SK-N-SH (cell line): ENCODE measurements around the gene CDH4. TPM values are rescaled to one million over a fixed set of nuclear protein-coding genes. Genes with fewer than 3 reads are reported as not detected.

Source experiments
- CTCF ChIA-PET: fragments of 300-600, 350-600 bp; formaldehyde crosslinking; extraction: SDS; loops from one replicate; lab custom pipeline; 2021; lab: Yijun Ruan, JAX
- POLR2A ChIA-PET: fragments of 350-600 bp; sonication (Branson Sonifier 250); formaldehyde crosslinking; extraction: SDS; loops from one replicate; lab custom pipeline; 2020; ENCODE audit warnings: antibody characterized with exemption, inconsistent platforms; lab: Yijun Ruan, JAX
- DNase-seq: peaks from one replicate; pipeline ENCODE4 v3.0.0; 2012
- H2AFZ ChIP-seq: fragments of 200-600 bp; sonication (generic); 2 replicates; pipeline ENCODE4 v1.8.1; 2016; ENCODE audit warnings: antibody characterized with exemption, mild to moderate bottlenecking, low read depth
- H3F3A ChIP-seq: fragments of 200-600 bp; sonication (generic); replicated peaks from 2 replicates; pipeline ENCODE3; 2016; ENCODE audit warnings: antibody characterized with exemption, mild to moderate bottlenecking; ENCODE audit not compliant: insufficient read depth
- H3K27ac ChIP-seq, 2 experiments: fragments of 200-500 bp in 1 of 2; fragments of 200-600 bp in 1 of 2; sonication (Bioruptor generic) in 1 of 2; sonication (generic), shearing (Covaris generic) in 1 of 2; 2 replicates each; pipeline versions ENCODE4 v1.5.1 to v1.6.1; 2014 to 2016; ENCODE audit warnings: low read depth in 2 of 2, inconsistent platforms in 1 of 2, low read length in 1 of 2, mild to moderate bottlenecking in 1 of 2, mixed read lengths in 1 of 2
- H3K27me3 ChIP-seq: fragments of 200-600 bp; sonication (generic), shearing (Covaris generic); 2 replicates; pipeline ENCODE4 v1.6.1; 2016; ENCODE audit warnings: mixed run types; ENCODE audit not compliant: insufficient read depth
- H3K36me3 ChIP-seq, 2 experiments: fragments of 200-500 bp in 1 of 2; fragments of 200-600 bp in 1 of 2; sonication (Bioruptor generic) in 1 of 2; sonication (generic) in 1 of 2; replicated peaks in 1 of 2; 2 replicates each; pipeline versions ENCODE3 to v1.5.1; 2014 to 2016; ENCODE audit warnings: low read length in 1 of 2, mild to moderate bottlenecking in 1 of 2; ENCODE audit not compliant: insufficient read depth in 2 of 2, control insufficient read depth in 1 of 2
- H3K4me1 ChIP-seq, 2 experiments: fragments of 200-500 bp in 1 of 2; fragments of 200-600 bp in 1 of 2; sonication (Bioruptor generic) in 1 of 2; sonication (generic), shearing (Covaris generic) in 1 of 2; 2 replicates each; pipeline versions ENCODE4 v1.5.1 to v1.6.1; 2014 to 2016; ENCODE audit warnings: low read depth in 1 of 2, low read length in 1 of 2, mixed run types in 1 of 2; ENCODE audit not compliant: insufficient read depth in 2 of 2, control insufficient read depth in 1 of 2
- H3K4me2 ChIP-seq: fragments of 200-600 bp; sonication (generic), shearing (Covaris generic); 2 replicates; pipeline ENCODE4 v1.6.1; 2017; ENCODE audit warnings: mixed run types
- H3K4me3 ChIP-seq, 2 experiments: fragments of 200-500 bp in 1 of 2; fragments of 200-600 bp in 1 of 2; sonication (Bioruptor generic) in 1 of 2; sonication (generic), shearing (Covaris generic) in 1 of 2; 2 replicates each; pipeline versions ENCODE4 v1.5.1 to v1.8.1; 2014 to 2016; ENCODE audit warnings: low read depth in 2 of 2, inconsistent platforms in 1 of 2, low read length in 1 of 2, mild to moderate bottlenecking in 1 of 2, mixed read lengths in 1 of 2, moderate library complexity in 1 of 2
- H3K79me2 ChIP-seq: fragments of 200-600 bp; sonication (generic); 2 replicates; pipeline ENCODE4 v1.8.1; 2017; ENCODE audit warnings: mild to moderate bottlenecking; ENCODE audit not compliant: insufficient read depth
- H3K9ac ChIP-seq: fragments of 200-600 bp; sonication (generic); 2 replicates; pipeline ENCODE4 v1.6.1; 2017; ENCODE audit warnings: mixed run types
- H3K9me2 ChIP-seq: fragments of 200-600 bp; sonication (generic); 2 replicates; pipeline ENCODE4 v1.6.1; 2017; ENCODE audit warnings: mixed run types
- H3K9me3 ChIP-seq: fragments of 200-600 bp; sonication (generic); 2 replicates; pipeline ENCODE4 v1.6.1; 2017; ENCODE audit warnings: mixed run types, mild to moderate bottlenecking, moderate library complexity
- H4K20me1 ChIP-seq: fragments of 200-600 bp; sonication (generic); 2 replicates; pipeline ENCODE4 v1.6.1; 2017; ENCODE audit warnings: mild to moderate bottlenecking, mixed run types; ENCODE audit not compliant: insufficient read depth
- ELF1 ChIP-seq: IDR thresholded peaks from 2 replicates; pipeline ENCODE4 v1.4.0; 2012
- GABPA ChIP-seq: IDR thresholded peaks from 2 replicates; pipeline ENCODE4 v1.4.0; 2012; ENCODE audit warnings: low read depth, mild to moderate bottlenecking
- GATA2 ChIP-seq: sonication (generic); formaldehyde crosslinking; IDR thresholded peaks from 2 replicates; pipeline ENCODE4 v1.5.0; 2020; ENCODE audit warnings: mild to moderate bottlenecking, missing genetic modification reagents
- MEF2A ChIP-seq: IDR thresholded peaks from 2 replicates; pipeline ENCODE4 v1.4.0; 2012; ENCODE audit warnings: low read depth, borderline replicate concordance
- MXI1 ChIP-seq: IDR thresholded peaks from 2 replicates; pipeline ENCODE4 v1.6.1; 2012; ENCODE audit warnings: mild to moderate bottlenecking, low read depth, low read length, improper control_type of control experiment
- RFX5 ChIP-seq: IDR thresholded peaks from 2 replicates; pipeline ENCODE4 v1.6.1; 2012; ENCODE audit warnings: mild to moderate bottlenecking, improper control_type of control experiment, low read length
- SIN3A ChIP-seq: IDR thresholded peaks from 2 replicates; pipeline ENCODE4 v1.6.1; 2012; ENCODE audit warnings: low read depth, mild to moderate bottlenecking, low read length, moderate library complexity, borderline replicate concordance
- TAF1 ChIP-seq: IDR thresholded peaks from 2 replicates; pipeline ENCODE4 v1.6.1; 2012; ENCODE audit warnings: low read depth, mild to moderate bottlenecking, low read length, moderate library complexity, borderline replicate concordance
- TCF12 ChIP-seq: IDR thresholded peaks from 2 replicates; pipeline ENCODE4 v1.4.0; 2012
- TEAD4 ChIP-seq: IDR thresholded peaks from 2 replicates; pipeline ENCODE4 v1.4.0; 2012; ENCODE audit warnings: mild to moderate bottlenecking, borderline replicate concordance; ENCODE audit not compliant: insufficient read depth
- WGBS: methylation state at CpG from one replicate; pipeline ENCODE4 v1.1.6; 2017; ENCODE audit warnings: low lambda C conversion rate; 5-methylcytosine and 5-hydroxymethylcytosine counted together
- polyA plus RNA-seq, 3 experiments: library from polyadenylated mRNA; depleted of rRNA; stranded (reverse); fragments of >200 nt; gene quantifications; 2 replicates each; pipeline ENCODE4 v1.2.3, GENCODE V29; 2012
- TF ChIP-seq, protein P1 (sequence below): fragments of 150-350 bp; IDR thresholded peaks from 2 replicates; pipeline ENCODE4 v1.6.1; 2017; ENCODE audit warnings: antibody characterized with exemption, low read length, low read depth, borderline replicate concordance
- TF ChIP-seq, protein P2 (sequence below): IDR thresholded peaks from 2 replicates; pipeline ENCODE4; 2012

The CDH4 gene
- polyA plus RNA-seq, 1 of the 3 experiments (the other 2 are of a cell fraction), result not detected

DNA sequence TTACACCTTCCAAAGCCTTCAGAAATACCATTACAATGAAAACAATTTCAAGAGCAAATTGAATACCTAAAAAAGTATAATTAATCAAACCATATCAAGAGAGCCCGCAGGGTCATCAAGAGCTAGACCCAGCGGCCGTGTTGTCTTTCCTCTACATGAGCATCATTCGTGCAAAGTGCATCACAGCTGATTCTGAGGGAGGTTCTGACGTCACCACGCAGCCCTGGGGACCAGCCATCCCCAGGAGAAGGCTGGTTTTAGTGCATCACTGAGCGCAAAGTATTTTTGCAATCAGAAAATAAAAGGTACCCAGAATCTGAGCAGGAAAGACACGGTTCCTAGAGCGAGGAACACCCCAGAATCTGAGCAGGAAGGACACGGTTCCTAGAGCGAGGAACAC, 371.4 kb downstream of the CDH4 start:
- TF ChIP-seq MXI1 (no peak), ELF1 (no peak), RFX5 (no peak), TAF1 (no peak), GABPA (no peak), SIN3A (no peak)
- TF ChIP-seq, protein P1, sequence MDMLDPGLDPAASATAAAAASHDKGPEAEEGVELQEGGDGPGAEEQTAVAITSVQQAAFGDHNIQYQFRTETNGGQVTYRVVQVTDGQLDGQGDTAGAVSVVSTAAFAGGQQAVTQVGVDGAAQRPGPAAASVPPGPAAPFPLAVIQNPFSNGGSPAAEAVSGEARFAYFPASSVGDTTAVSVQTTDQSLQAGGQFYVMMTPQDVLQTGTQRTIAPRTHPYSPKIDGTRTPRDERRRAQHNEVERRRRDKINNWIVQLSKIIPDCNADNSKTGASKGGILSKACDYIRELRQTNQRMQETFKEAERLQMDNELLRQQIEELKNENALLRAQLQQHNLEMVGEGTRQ, result no peak
- TF ChIP-seq, protein P2, sequence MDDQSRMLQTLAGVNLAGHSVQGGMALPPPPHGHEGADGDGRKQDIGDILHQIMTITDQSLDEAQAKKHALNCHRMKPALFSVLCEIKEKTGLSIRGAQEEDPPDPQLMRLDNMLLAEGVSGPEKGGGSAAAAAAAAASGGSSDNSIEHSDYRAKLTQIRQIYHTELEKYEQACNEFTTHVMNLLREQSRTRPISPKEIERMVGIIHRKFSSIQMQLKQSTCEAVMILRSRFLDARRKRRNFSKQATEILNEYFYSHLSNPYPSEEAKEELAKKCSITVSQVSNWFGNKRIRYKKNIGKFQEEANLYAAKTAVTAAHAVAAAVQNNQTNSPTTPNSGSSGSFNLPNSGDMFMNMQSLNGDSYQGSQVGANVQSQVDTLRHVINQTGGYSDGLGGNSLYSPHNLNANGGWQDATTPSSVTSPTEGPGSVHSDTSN, result no peak
- no peak overlapping the region for H2AFZ ChIP-seq
- no peaks in the 10 kb centered on the region for H3K9me3 ChIP-seq
- H3K4me2 ChIP-seq, result no peak overlapping the region
- no peaks in the 10 kb centered on the region for H3K27me3 ChIP-seq
- H3K79me2 ChIP-seq, result no peaks in the 10 kb centered on the region
- H3K4me3 ChIP-seq, result no peak overlapping the region
- no peak overlapping the region for H3K9ac ChIP-seq
- no peak overlapping the region for H3K27ac ChIP-seq
- ChIA-PET POLR2A (no interaction called here), CTCF (no interaction called here)
- H3F3A ChIP-seq, result no peaks in the 10 kb centered on the region
- H4K20me1 ChIP-seq, result no peaks in the 10 kb centered on the region
- H3K36me3 ChIP-seq, result no peaks in the 10 kb centered on the region
- no peak for DNase-seq
- peaks cover 0 to 6% of the 10 kb centered on the region in 2 experiments; a peak in 1 of 4 replicates for H3K4me1 ChIP-seq
- no peaks in the 10 kb centered on the region for H3K9me2 ChIP-seq
- 38% methylated on average over 11 of the region's 11 CpGs for WGBS

GRCh38 chr20:61625246-61625645, 373.2 kb downstream of the CDH4 start:
- no peaks in the 10 kb centered on the region for H3F3A ChIP-seq
- 52% methylated on average over 8 of the region's 8 CpGs for WGBS
- no peak for DNase-seq
- H3K9me3 ChIP-seq, result no peaks in the 10 kb centered on the region
- H3K4me2 ChIP-seq, result no peak overlapping the region
- no peak overlapping the region for H3K4me3 ChIP-seq
- H4K20me1 ChIP-seq, result no peaks in the 10 kb centered on the region
- no peak overlapping the region for H2AFZ ChIP-seq
- ChIA-PET POLR2A (no interaction called here), CTCF (interaction anchor here (0.8 to 1.4 kb wide), 2 partner anchors 9 to 12 kb away, joined by 3 to 4 read pairs; no protein-coding TSS in a partner anchor)
- H3K9me2 ChIP-seq, result no peaks in the 10 kb centered on the region
- H3K79me2 ChIP-seq, result no peaks in the 10 kb centered on the region
- peaks cover 0 to 24% of the 10 kb centered on the region in 2 experiments; a peak in 1 of 4 replicates for H3K4me1 ChIP-seq
- no peaks in the 10 kb centered on the region for H3K27me3 ChIP-seq
- no peak for TF ChIP-seq GATA2 (CRISPR knock-in tag)
- no peak for TF ChIP-seq GABPA
- no peak for TF ChIP-seq SIN3A
- H3K9ac ChIP-seq, result no peak overlapping the region
- H3K27ac ChIP-seq, result no peak overlapping the region
- no peaks in the 10 kb centered on the region for H3K36me3 ChIP-seq

DNA sequence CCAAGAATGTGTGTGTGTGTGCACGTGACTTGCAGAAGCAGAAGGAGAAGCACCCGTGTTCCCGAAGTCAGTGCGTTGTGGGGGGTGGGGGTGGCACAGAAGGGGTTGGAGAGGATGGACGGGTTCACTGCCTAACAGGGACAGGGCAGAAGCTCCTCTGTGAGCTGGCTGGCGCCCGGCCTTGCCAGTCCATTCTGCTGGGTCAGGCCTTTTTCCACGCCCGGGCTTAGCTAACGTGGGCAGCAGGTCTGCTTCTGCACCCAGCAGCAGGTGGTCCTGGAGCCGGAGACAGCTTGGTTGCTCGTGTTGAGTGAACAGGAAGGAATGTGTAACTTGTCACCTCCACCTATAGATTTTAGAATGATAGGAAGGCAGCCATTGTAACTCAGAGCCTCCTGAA, 374.4 kb downstream of the CDH4 start:
- WGBS, result 56% methylated on average over 11 of the region's 12 CpGs
- H3K36me3 ChIP-seq, result no peaks in the 10 kb centered on the region
- no peaks in the 10 kb centered on the region for H3K27me3 ChIP-seq
- no peaks in the 10 kb centered on the region for H3F3A ChIP-seq
- H3K9me3 ChIP-seq, result no peaks in the 10 kb centered on the region
- DNase-seq, result no peak
- CTCF ChIA-PET, result interaction anchor here (1.0 kb wide), 1 partner anchor 27 kb away, joined by 3 read pairs; no protein-coding TSS in a partner anchor
- no peak overlapping the region for H3K9ac ChIP-seq
- no peak overlapping the region for H3K27ac ChIP-seq
- no peaks in the 10 kb centered on the region for H3K9me2 ChIP-seq
- H4K20me1 ChIP-seq, result no peaks in the 10 kb centered on the region
- POLR2A ChIA-PET, result no interaction called here
- H3K79me2 ChIP-seq, result no peaks in the 10 kb centered on the region
- TF ChIP-seq GABPA (no peak), SIN3A (no peak), TEAD4 (no peak), TCF12 (no peak), MEF2A (no peak)
- TF ChIP-seq, protein P2, result no peak
- H3K4me1 ChIP-seq, result peaks cover 0 to 27% of the 10 kb centered on the region in 2 experiments; a peak in 1 of 4 replicates
- H3K4me2 ChIP-seq, result no peak overlapping the region
- no peak overlapping the region for H3K4me3 ChIP-seq
- no peak overlapping the region for H2AFZ ChIP-seq
